Heart right ventricle (tissue), 16 donors: Measurements from ENCODE around the gene TRPC6. TPM values are rescaled to one million over a fixed set of nuclear protein-coding genes. Genes with fewer than 3 reads are reported as not detected.

Source experiments
- ATAC-seq, 8 donors: fragments of 200-7000 bp; cut with Tn5 transposase; one replicate each; pipeline ENCODE4 v1.9.1; 2020; ENCODE audit warnings: mild to moderate bottlenecking in 8 of 8, moderate library complexity in 8 of 8, moderate number of reproducible peaks in 1 of 8
- DNase-seq, 2 donors: peaks; one replicate each; pipeline ENCODE4 v3.0.0-alpha.2; 2020
- H3K27ac ChIP-seq, 10 donors: fragments of 200-600 bp; sonication (generic) in 2 of 10; one replicate each; pipeline versions ENCODE4 v1.5.0 to v1.8.0; 2020 to 2022; ENCODE audit warnings: mild to moderate bottlenecking in 3 of 10
- H3K27me3 ChIP-seq, 7 donors: fragments of 200-600 bp; one replicate each; pipeline ENCODE4 v1.8.0; 2021 to 2022; ENCODE audit warnings: mild to moderate bottlenecking in 2 of 7
- H3K36me3 ChIP-seq, 9 donors: fragments of 200-600 bp; sonication (generic) in 1 of 9; one replicate each; pipeline versions ENCODE4 v1.5.0 to v1.8.0; 2020 to 2022; ENCODE audit warnings: mild to moderate bottlenecking in 2 of 9
- H3K4me1 ChIP-seq, 9 donors: fragments of 200-600 bp; sonication (generic) in 1 of 9; one replicate each; pipeline versions ENCODE4 v1.5.0 to v1.8.0; 2020 to 2022; ENCODE audit warnings: mild to moderate bottlenecking in 4 of 9
- H3K4me3 ChIP-seq, 10 donors: fragments of 200-600 bp; sonication (generic) in 2 of 10; one replicate each; pipeline versions ENCODE4 v1.5.0 to v1.8.0; 2020 to 2022; ENCODE audit warnings: mild to moderate bottlenecking in 7 of 10, moderate library complexity in 2 of 10
- H3K9me3 ChIP-seq, 11 donors: fragments of 200-600 bp in 10 of 11; sonication (generic) in 2 of 11; one replicate each; pipeline versions ENCODE4 v1.5.0 to v1.8.0; 2013 to 2022; ENCODE audit warnings: mild to moderate bottlenecking in 2 of 11, control low read depth in 1 of 11, moderate library complexity in 1 of 11
- WGBS, 2 donors: extraction: QIAGEN DNeasy Blood & Tissue Kit; methylation state at CpG; one replicate each; pipeline ENCODE4 v1.1.7; 2013; ENCODE audit warnings: inconsistent platforms in 1 of 2; 5-methylcytosine and 5-hydroxymethylcytosine counted together
- intact Hi-C, 10 donors: fragments of 100-400 bp; cut with DNase I; formaldehyde crosslinking; loops; one replicate each; pipeline versions ENCODE4 v1.11.1 to v1.14.2; 2022
- polyA plus RNA-seq, 2 donors: library from polyadenylated mRNA; stranded (reverse); fragments of 200-250 nt; gene quantifications; one replicate each; pipeline ENCODE4 v1.2.3, GENCODE V29; 2013
- total RNA-seq, 10 donors: library from RNA; stranded (reverse); fragmentation: NEBNext Ultra II Directional in 3 of 10; extraction: Animal tissue kit (Norgen Biotek cat#: 25700) in 3 of 10; gene quantifications; one replicate each; pipeline versions ENCODE4 v1.2.1 to v1.2.4, GENCODE V29; 2021 to 2023
- TF ChIP-seq, protein P1 (sequence below), 9 donors: fragments of 200-600 bp; sonication (generic) in 2 of 9; IDR thresholded peaks; one replicate each; pipeline versions ENCODE4 v1.5.0 to v1.8.0; 2021 to 2022; ENCODE audit warnings: antibody characterized with exemption in 9 of 9, mild to moderate bottlenecking in 5 of 9, moderate library complexity in 1 of 9
- donor health status: Arrhythmogenic right ventricular cardiomyopathy.
- donor health status: ischemic (EF 13 %, LVEDD 7.1; RV severe dilation, severe dysfunction).
- donor health status: healthy with polysubstance abuse.
- donor health status: DM: no; HTN: yes; CAD: no.
- donor health status: DM: no; HTN: no; CAD: no.
- donor health status: ischemic (EF 25% LVEDD 6.9; RV normal size, moderate dysfunction).
- donor health status: ischemic (EF 25% LVEDD 5.7; RV mildly dilated, moderate dysfunction).
- donor health status: healthy.
- donor health status: DM: yes; HTN: yes; CAD: no.
- donor health status: Ischemic cardiomyopathy.
- donor health status: ischemic (EF 35%, LVEDD 5.7; RV mildly dilated, moderate dysfunction).
- donor health status: nonischemic (EF 11% LVEDD 7.7; RV severe dilation, severe dysfunction).
- donor health status: DM: yes; HTN: yes; CAD: no.
- donor health status: PGD.
- donor health status: ischemic (EF 29% LVEDD 5.4; RV normal size, mild dysfunction).
- donor health status: nonischemic (EF 23%, LVEDD 6.1; RV moderate dilation, normal function).

Gene TRPC6
- total and polyA plus RNA-seq, 12 donors, result 0.14 to 1.4 (median 0.40) TPM

DNA sequence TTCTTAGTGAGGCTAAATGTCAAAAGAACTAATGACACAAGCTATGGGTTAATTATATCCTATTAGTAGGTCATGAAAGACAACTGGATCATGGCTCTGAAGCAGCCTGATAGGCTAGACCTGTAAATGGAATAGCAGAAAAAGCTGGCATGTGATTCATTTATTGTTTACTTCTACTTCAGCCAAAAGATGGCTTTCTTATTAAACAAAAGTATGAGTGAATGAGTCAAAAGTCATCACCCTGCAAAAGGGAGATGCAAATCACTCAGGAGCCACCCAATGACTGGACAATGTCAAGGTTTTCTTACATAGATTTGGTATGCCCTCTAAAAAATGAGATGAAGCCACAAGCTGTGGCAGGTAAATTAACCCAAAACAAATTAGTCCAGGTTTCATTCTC lies 138.0 kb downstream of the TRPC6 start:
- H3K36me3 ChIP-seq, result no peaks in the 10 kb centered on the region
- H3K9me3 ChIP-seq, result no peaks in the 10 kb centered on the region
- no peak for ATAC-seq
- no peak overlapping the region for H3K27ac ChIP-seq
- TF ChIP-seq, protein P1, sequence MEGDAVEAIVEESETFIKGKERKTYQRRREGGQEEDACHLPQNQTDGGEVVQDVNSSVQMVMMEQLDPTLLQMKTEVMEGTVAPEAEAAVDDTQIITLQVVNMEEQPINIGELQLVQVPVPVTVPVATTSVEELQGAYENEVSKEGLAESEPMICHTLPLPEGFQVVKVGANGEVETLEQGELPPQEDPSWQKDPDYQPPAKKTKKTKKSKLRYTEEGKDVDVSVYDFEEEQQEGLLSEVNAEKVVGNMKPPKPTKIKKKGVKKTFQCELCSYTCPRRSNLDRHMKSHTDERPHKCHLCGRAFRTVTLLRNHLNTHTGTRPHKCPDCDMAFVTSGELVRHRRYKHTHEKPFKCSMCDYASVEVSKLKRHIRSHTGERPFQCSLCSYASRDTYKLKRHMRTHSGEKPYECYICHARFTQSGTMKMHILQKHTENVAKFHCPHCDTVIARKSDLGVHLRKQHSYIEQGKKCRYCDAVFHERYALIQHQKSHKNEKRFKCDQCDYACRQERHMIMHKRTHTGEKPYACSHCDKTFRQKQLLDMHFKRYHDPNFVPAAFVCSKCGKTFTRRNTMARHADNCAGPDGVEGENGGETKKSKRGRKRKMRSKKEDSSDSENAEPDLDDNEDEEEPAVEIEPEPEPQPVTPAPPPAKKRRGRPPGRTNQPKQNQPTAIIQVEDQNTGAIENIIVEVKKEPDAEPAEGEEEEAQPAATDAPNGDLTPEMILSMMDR (IDR thresholded peaks at IDR 0.05), result no peak
- no peak overlapping the region for H3K4me3 ChIP-seq
- peaks cover 0 to 34% (median 19%) of the 10 kb centered on the region in 9 donors for H3K4me1 ChIP-seq
- no peak for DNase-seq
- intact Hi-C loops, result no loop called here
- no peaks in the 10 kb centered on the region for H3K27me3 ChIP-seq

DNA sequence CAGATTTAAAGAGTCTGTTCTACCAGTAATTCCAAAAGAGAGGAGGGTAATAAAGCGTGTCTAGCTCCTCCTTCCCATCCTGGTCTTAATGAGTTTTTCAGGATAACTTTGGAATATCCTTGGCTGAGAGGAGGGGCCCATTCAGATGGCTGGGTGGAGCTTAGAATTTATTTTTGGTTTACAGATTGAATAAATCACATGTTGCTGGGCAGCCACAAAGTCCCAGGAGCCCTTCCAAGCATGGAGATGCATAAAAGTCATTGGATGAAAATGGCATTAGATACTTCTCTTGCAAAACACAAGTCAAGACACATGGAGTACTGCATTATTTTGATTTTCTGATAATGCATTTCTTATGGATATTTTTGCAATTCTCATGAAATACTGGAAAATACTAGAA lies 139.0 kb downstream of the TRPC6 start:
- no peaks in the 10 kb centered on the region for H3K27me3 ChIP-seq
- no peak overlapping the region for H3K27ac ChIP-seq
- peaks cover 0 to 34% (median 19%) of the 10 kb centered on the region in 9 donors for H3K4me1 ChIP-seq
- H3K9me3 ChIP-seq, result no peaks in the 10 kb centered on the region
- no peak for DNase-seq
- 46 to 72% methylated on average over 1 of the region's 1 CpG for WGBS, 2 donors
- TF ChIP-seq, protein P1 (IDR thresholded peaks at IDR 0.05), result no peak
- intact Hi-C loops, result no loop called here
- no peaks in the 10 kb centered on the region for H3K36me3 ChIP-seq
- peak in 4 of 8 donors; percentile 13 to 53 (median 40) for ATAC-seq
- no peak overlapping the region for H3K4me3 ChIP-seq

DNA sequence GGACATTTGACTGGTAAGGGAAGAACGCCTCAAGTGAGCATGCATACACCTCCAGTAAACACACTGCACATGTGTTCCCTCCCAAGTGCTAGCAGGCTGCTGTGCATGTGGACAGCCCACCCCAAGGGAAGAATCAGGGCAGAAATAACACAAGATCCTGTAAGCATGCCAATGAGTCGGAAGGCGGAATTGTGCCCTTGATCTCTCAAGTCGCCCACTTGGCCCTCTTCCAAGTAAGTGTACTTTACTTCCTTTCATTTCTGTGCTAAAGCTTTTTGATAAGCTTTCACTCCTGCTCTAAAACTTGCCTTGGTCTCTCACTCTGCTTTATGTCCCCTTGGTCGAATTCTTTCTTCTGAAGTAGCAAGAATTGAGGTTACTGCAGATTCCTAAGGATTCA lies 139.6 kb downstream of the TRPC6 start:
- TF ChIP-seq, protein P1 (IDR thresholded peaks at IDR 0.05), result no peak
- WGBS, 2 donors, result 25 to 27% methylated on average over 5 of the region's 5 CpGs
- Histone ChIP-seq H3K27ac (no peak overlapping the region), H3K9me3 (no peaks in the 10 kb centered on the region), H3K4me1 (peaks cover 0 to 34% (median 19%) of the 10 kb centered on the region in 9 donors), H3K27me3 (no peaks in the 10 kb centered on the region), H3K4me3 (no peak overlapping the region), H3K36me3 (no peaks in the 10 kb centered on the region)
- ATAC-seq, result no peak
- intact Hi-C loops, result no loop called here
- DNase-seq, result no peak

DNA sequence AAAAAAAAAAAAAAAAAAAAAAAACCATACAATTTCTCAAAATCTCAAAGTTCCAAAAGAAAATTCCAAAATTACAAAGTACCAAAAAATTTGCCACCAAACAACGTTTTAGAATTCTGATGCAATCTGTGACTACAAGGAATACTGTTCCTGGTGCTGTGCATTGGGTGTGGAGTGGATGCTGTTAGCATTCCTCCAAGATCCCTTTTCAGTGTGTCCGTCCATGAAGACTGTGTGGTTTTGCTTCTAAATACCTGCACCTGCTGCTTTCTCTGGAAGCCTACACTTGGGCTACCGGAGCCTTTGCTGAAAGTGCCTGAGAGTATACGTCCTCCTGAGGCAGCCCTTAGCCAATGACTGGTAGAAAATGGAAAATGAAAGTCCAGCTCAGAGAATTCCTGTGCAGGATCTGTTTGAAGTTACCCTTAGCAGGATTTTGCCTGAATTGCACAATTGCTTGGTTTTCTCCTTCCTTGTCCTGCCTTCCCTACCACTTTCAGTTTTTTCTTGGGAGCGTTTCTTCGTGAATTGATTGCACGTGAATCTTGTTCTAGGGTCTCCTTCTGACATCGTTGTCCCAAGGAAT lies 140.8 kb downstream of the TRPC6 start:
- 89 to 90% methylated on average over 8 of the region's 8 CpGs for WGBS, 2 donors
- intact Hi-C loops, result no loop called here
- peaks cover 0 to 34% (median 19%) of the 10 kb centered on the region in 9 donors for H3K4me1 ChIP-seq

More for the DNA sequence above, 140.8 kb downstream of the TRPC6 start:
- no peaks in the 10 kb centered on the region for H3K27me3 ChIP-seq
- ATAC-seq (no peak), DNase-seq (no peak)
- TF ChIP-seq, protein P1 (IDR thresholded peaks at IDR 0.05), result no peak
- no peaks in the 10 kb centered on the region for H3K36me3 ChIP-seq
- H3K4me3 ChIP-seq, result no peak overlapping the region
- peak overlapping the region in 1 of 10 donors; percentile 6 for H3K27ac ChIP-seq
- H3K9me3 ChIP-seq, result no peaks in the 10 kb centered on the region
